NOMO-1 treated with dmso at 0.1 percent for 144 hours (cell line): ENCODE results near the gene ZNF496.
"Not testable (repeated sequence)": the region's sequence is repeated elsewhere in the genome, so short reads cannot be mapped to it uniquely, and the experiment has no call there.

Experiments
- DNase-seq: peaks from one replicate; lab custom pipeline; 2025; ENCODE audit not compliant: unreplicated experiment; lab: John Stamatoyannopoulos, UW

Gene ZNF496

GRCh38 chr1:247360116-247360898, 28.6 kb upstream of the ZNF496 start:
- DNase-seq: peak; percentile 51

- DNase-seq: no peak
Measured at GRCh38 chr1:247359559-247359958, 27.9 kb upstream of the ZNF496 start.

- peak; percentile 37 for DNase-seq
Measured at GRCh38 chr1:247358920-247359319, 27.3 kb upstream of the ZNF496 start.

- no peak for DNase-seq
Measured at GRCh38 chr1:247357781-247358211, 26.1 kb upstream of the ZNF496 start.

- no peak for DNase-seq
Measured at GRCh38 chr1:247357052-247357780, 25.5 kb upstream of the ZNF496 start.

- not testable (repeated sequence) for DNase-seq
Measured at GRCh38 chr1:247355160-247355559, 23.5 kb upstream of the ZNF496 start.

GRCh38 chr1:247352175-247352574, 20.5 kb upstream of the ZNF496 start:
- DNase-seq: no peak

GRCh38 chr1:247350587-247350986, 18.9 kb upstream of the ZNF496 start:
- no peak for DNase-seq

- DNase-seq: no peak
Measured at GRCh38 chr1:247347477-247348222, 16.0 kb upstream of the ZNF496 start.

- DNase-seq: no peak
Measured at GRCh38 chr1:247345881-247346280, 14.2 kb upstream of the ZNF496 start.

GRCh38 chr1:247343801-247344200, 12.1 kb upstream of the ZNF496 start:
- no peak for DNase-seq

- DNase-seq: no peak
Measured at GRCh38 chr1:247338723-247339275, 7.1 kb upstream of the ZNF496 start.

- DNase-seq: no peak
Measured at GRCh38 chr1:247337961-247338360, 6.3 kb upstream of the ZNF496 start.

GRCh38 chr1:247337250-247337746, 5.6 kb upstream of the ZNF496 start:
- DNase-seq: no peak

- DNase-seq: no peak
Measured at GRCh38 chr1:247336390-247336789, 4.7 kb upstream of the ZNF496 start.

GRCh38 chr1:247335882-247336281, 4.2 kb upstream of the ZNF496 start:
- no peak for DNase-seq

GRCh38 chr1:247334378-247335133, 2.9 kb upstream of the ZNF496 start:
- DNase-seq: no peak

- no peak for DNase-seq
Measured at GRCh38 chr1:247332623-247333361, 1.1 kb upstream of the ZNF496 start.

- no peak for DNase-seq
Measured at GRCh38 chr1:247332215-247332622, 552 bp upstream of the ZNF496 start.

GRCh38 chr1:247331172-247331524, 519 bp downstream of the ZNF496 start:
- peak; percentile 85 for DNase-seq
